Activated CD8-positive, alpha-beta T cell treated with anti-CD3 and anti-CD28 coated beads for 36 hours (primary cell): ENCODE measurements around the gene LDB2. TPM values are rescaled to one million over a fixed set of nuclear protein-coding genes. Genes with fewer than 3 reads are reported as not detected.

ENCODE experiments used
- ATAC-seq: fragments of 200-7000 bp; cut with Tn5 transposase; one replicate; pipeline ENCODE4 v1.10.0; 2021; ENCODE audit warnings: mild to moderate bottlenecking, moderate library complexity
- CTCF ChIA-PET: fragments of 350-600 bp; sonication (Branson Sonifier 250); formaldehyde crosslinking; loops from one replicate; lab custom pipeline; 2021; ENCODE audit warnings: antibody characterized with exemption; lab: Charles Lee
- POLR2A ChIA-PET: fragments of 350-600 bp; sonication (Branson Sonifier 250); formaldehyde crosslinking; loops from one replicate; lab custom pipeline; 2021; ENCODE audit warnings: antibody characterized with exemption; lab: Charles Lee
- DNase-seq: peaks from one replicate; pipeline ENCODE4 v3.0.0-alpha.2; 2020
- H3K27ac Mint-ChIP-seq: one replicate; pipeline ENCODE4 v1.8.0; 2021; ENCODE audit warnings: mild to moderate bottlenecking, mixed read lengths
- H3K27me3 Mint-ChIP-seq: one replicate; pipeline ENCODE4 v1.8.0; 2021; ENCODE audit warnings: mixed read lengths
- H3K36me3 Mint-ChIP-seq: one replicate; pipeline ENCODE4 v1.8.0; 2021; ENCODE audit warnings: low read depth, mixed read lengths
- H3K4me1 Mint-ChIP-seq: one replicate; pipeline ENCODE4 v1.8.0; 2021; ENCODE audit warnings: low read depth, mixed read lengths
- H3K4me3 Mint-ChIP-seq: one replicate; pipeline ENCODE4 v1.8.0; 2021; ENCODE audit warnings: mild to moderate bottlenecking, moderate library complexity, mixed read lengths
- H3K9me3 Mint-ChIP-seq: one replicate; pipeline ENCODE4 v1.8.0; 2021; ENCODE audit warnings: mixed read lengths
- CTCF ChIP-seq: fragments of 200-600 bp; IDR thresholded peaks from one replicate; pipeline ENCODE4 v1.8.0; 2022; ENCODE audit warnings: antibody characterized with exemption, mild to moderate bottlenecking
- intact Hi-C: fragments of 100-400 bp; cut with micrococcal nuclease; formaldehyde crosslinking; loops from one replicate; pipeline ENCODE4 v1.10.0; 2022
- total RNA-seq, 2 experiments: library from RNA; stranded (reverse); gene quantifications; one replicate each; pipeline ENCODE4 v1.2.3, GENCODE V29; 2021

Gene LDB2
- total RNA-seq, 2 experiments from 2014 or later = not detected

- ATAC-seq = no peak
These were observed 281.0 kb downstream of the LDB2 start for GRCh38 chr4:16617435-16617834.

GRCh38 chr4:16617011-16617410 lies 281.4 kb downstream of the LDB2 start:
- Mint-ChIP-seq H3K4me1 (no peaks in the 10 kb centered on the region), H3K4me3 (no peak overlapping the region), H3K9me3 (peaks cover 5% of the 10 kb centered on the region), H3K27me3 (no peaks in the 10 kb centered on the region), H3K27ac (no peak overlapping the region), H3K36me3 (no peaks in the 10 kb centered on the region)
- no peak for TF ChIP-seq CTCF
- POLR2A ChIA-PET = no interaction called here
- CTCF ChIA-PET = no interaction called here
- DNase-seq (no peak), ATAC-seq (no peak)
- intact Hi-C loops = no loop called here

More at GRCh38 chr4:16617435-16617834, 281.0 kb downstream of the LDB2 start:
- H3K36me3 Mint-ChIP-seq = no peaks in the 10 kb centered on the region
- ChIA-PET POLR2A (no interaction called here), CTCF (no interaction called here)
- H3K27ac Mint-ChIP-seq = no peak overlapping the region
- no peaks in the 10 kb centered on the region for H3K4me1 Mint-ChIP-seq
- intact Hi-C loops = no loop called here
- no peak for DNase-seq
- no peaks in the 10 kb centered on the region for H3K27me3 Mint-ChIP-seq
- peaks cover 5% of the 10 kb centered on the region for H3K9me3 Mint-ChIP-seq
- H3K4me3 Mint-ChIP-seq = no peak overlapping the region
- TF ChIP-seq CTCF = no peak

- ChIA-PET POLR2A (no interaction called here), CTCF (no interaction called here)
- intact Hi-C loops = no loop called here
- no peak for ATAC-seq
- Mint-ChIP-seq H3K27ac (no peak overlapping the region), H3K9me3 (peaks cover 3% of the 10 kb centered on the region), H3K4me1 (no peaks in the 10 kb centered on the region), H3K36me3 (no peaks in the 10 kb centered on the region), H3K27me3 (no peaks in the 10 kb centered on the region), H3K4me3 (no peak overlapping the region)
- DNase-seq = no peak
- TF ChIP-seq CTCF = no peak
These were observed 289.2 kb downstream of the LDB2 start for GRCh38 chr4:16609170-16609758.

- ChIA-PET CTCF (no interaction called here), POLR2A (no interaction called here)
- DNase-seq = no peak
- TF ChIP-seq CTCF = no peak
- intact Hi-C loops = no loop called here
- Mint-ChIP-seq H3K27ac (no peak overlapping the region), H3K9me3 (peaks cover 1% of the 10 kb centered on the region), H3K4me1 (no peaks in the 10 kb centered on the region), H3K27me3 (no peaks in the 10 kb centered on the region), H3K4me3 (no peak overlapping the region), H3K36me3 (no peaks in the 10 kb centered on the region)
- ATAC-seq = no peak
These were observed 289.8 kb downstream of the LDB2 start for GRCh38 chr4:16608611-16609125.

GRCh38 chr4:16608123-16608522 lies 290.3 kb downstream of the LDB2 start:
- Mint-ChIP-seq H3K4me1 (no peaks in the 10 kb centered on the region), H3K27ac (no peak overlapping the region), H3K36me3 (no peaks in the 10 kb centered on the region), H3K27me3 (no peaks in the 10 kb centered on the region), H3K4me3 (no peak overlapping the region), H3K9me3 (no peaks in the 10 kb centered on the region)
- intact Hi-C loops = no loop called here
- ATAC-seq (no peak), DNase-seq (no peak)
- ChIA-PET POLR2A (no interaction called here), CTCF (no interaction called here)
- TF ChIP-seq CTCF = no peak
